Gastrocnemius medialis (tissue), 4 donors: Measurements from ENCODE around the gene MXI1. TPM values are rescaled to one million over a fixed set of nuclear protein-coding genes. Genes with fewer than 3 reads are reported as not detected.

Source experiments
- ATAC-seq, 2 donors: fragments of 150-250 bp; one replicate each; pipeline ENCODE4 v1.9.1; 2016
- DNase-seq, 2 donors: peaks; one replicate each; pipeline ENCODE4 v3.0.0-alpha.2; 2019
- H3K27ac ChIP-seq, 4 donors: fragments of 200-600 bp; sonication (generic); 1 replicate in 1 of 4; 2 replicates in 3 of 4; pipeline ENCODE4 v1.5.1; 2016 to 2018; ENCODE audit warnings: mild to moderate bottlenecking in 2 of 4, moderate library complexity in 1 of 4
- H3K27me3 ChIP-seq, 3 donors: fragments of 200-600 bp; sonication (generic) in 2 of 3; 1 replicate in 1 of 3; 2 replicates in 2 of 3; pipeline versions ENCODE4 v1.5.1 to v1.6.0; 2016 to 2019; ENCODE audit warnings: mild to moderate bottlenecking in 1 of 3, moderate library complexity in 1 of 3
- H3K36me3 ChIP-seq, 2 donors: fragments of 200-600 bp; sonication (generic) in 1 of 2; one replicate each; pipeline ENCODE4 v1.5.1; 2017 to 2018
- H3K4me1 ChIP-seq, 2 donors: fragments of 200-600 bp; sonication (generic) in 1 of 2; one replicate each; pipeline ENCODE4 v1.5.1; 2016 to 2017; ENCODE audit warnings: mild to moderate bottlenecking in 2 of 2
- H3K4me3 ChIP-seq, 4 donors: fragments of 200-600 bp; sonication (generic) in 3 of 4; 1 replicate in 1 of 4; 2 replicates in 3 of 4; pipeline ENCODE4 v1.5.1; 2016 to 2019; ENCODE audit warnings: mild to moderate bottlenecking in 2 of 4
- H3K9me3 ChIP-seq, 3 donors: fragments of 200-600 bp; sonication (generic) in 2 of 3; 1 replicate in 1 of 3; 2 replicates in 2 of 3; pipeline ENCODE4 v1.5.1; 2016 to 2019
- POLR2A ChIP-seq, 2 donors: fragments of 450-650 bp; IDR thresholded peaks; one replicate each; pipeline ENCODE4 v1.6.1; 2017; ENCODE audit warnings: antibody characterized with exemption in 2 of 2, mild to moderate bottlenecking in 2 of 2, moderate library complexity in 2 of 2
- in situ Hi-C, 4 donors: fragments of 200-750 bp; cut with MboI; loops; one replicate each; pipeline versions ENCODE4 v1.15.0 to v1.8.0; 2017; ENCODE audit warnings: low sequenced_read_pairs in 4 of 4
- intact Hi-C: fragments of 100-400 bp; cut with DNase I; formaldehyde crosslinking; loops from one replicate; pipeline ENCODE4 v1.15.1; 2023; ENCODE audit warnings: low total_unique reads
- total RNA-seq, 4 donors: library from RNA; depleted of rRNA; stranded (reverse); fragments of >200 nt; gene quantifications; one replicate each; pipeline versions ENCODE4 v1.1.0 to v1.2.3, GENCODE V29; 2016
- TF ChIP-seq, protein P1 (sequence below), 5 experiments: fragments of 450-650 bp in 3 of 5; fragments of 200-600 bp in 2 of 5; sonication (generic) in 2 of 5; IDR thresholded peaks in 4 of 5; conservative IDR thresholded peaks in 1 of 5; 1 replicate in 4 of 5; 2 replicates in 1 of 5; pipeline ENCODE4 v1.5.1; 2016 to 2019; ENCODE audit warnings: antibody characterized with exemption in 5 of 5, mild to moderate bottlenecking in 3 of 5, moderate library complexity in 3 of 5

Gene MXI1
- total RNA-seq, 4 donors from 2014 or later, result 35.9 to 67.8 (median 53.9) TPM

DNA sequence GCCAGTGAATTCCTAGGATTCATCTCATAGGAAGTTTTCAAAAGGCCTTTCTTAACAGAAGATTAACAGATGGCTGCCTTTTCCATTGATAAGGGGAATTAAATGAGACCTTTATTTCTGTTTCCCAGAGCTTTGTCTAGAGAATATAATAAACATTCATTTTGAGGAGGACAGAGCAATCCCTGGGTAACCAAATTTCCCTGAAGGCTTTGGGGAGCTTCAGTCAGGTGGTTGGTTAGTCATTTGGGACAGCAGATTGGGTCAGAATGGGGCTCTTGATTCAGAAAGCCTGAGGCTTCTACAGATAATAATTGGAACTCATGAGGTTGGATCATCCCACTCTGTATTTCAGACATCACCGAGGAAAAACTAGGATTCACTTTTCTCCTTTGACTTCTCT lies 21.8 kb downstream of the MXI1 start:
- intact Hi-C loops, result loop anchor here (10.0 kb wide), 1 partner anchor 304 kb away; the partner anchor contains the start of gene XPNPEP1
- in situ Hi-C loops, result no loop called here
- TF ChIP-seq, protein P1, sequence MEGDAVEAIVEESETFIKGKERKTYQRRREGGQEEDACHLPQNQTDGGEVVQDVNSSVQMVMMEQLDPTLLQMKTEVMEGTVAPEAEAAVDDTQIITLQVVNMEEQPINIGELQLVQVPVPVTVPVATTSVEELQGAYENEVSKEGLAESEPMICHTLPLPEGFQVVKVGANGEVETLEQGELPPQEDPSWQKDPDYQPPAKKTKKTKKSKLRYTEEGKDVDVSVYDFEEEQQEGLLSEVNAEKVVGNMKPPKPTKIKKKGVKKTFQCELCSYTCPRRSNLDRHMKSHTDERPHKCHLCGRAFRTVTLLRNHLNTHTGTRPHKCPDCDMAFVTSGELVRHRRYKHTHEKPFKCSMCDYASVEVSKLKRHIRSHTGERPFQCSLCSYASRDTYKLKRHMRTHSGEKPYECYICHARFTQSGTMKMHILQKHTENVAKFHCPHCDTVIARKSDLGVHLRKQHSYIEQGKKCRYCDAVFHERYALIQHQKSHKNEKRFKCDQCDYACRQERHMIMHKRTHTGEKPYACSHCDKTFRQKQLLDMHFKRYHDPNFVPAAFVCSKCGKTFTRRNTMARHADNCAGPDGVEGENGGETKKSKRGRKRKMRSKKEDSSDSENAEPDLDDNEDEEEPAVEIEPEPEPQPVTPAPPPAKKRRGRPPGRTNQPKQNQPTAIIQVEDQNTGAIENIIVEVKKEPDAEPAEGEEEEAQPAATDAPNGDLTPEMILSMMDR (IDR thresholded peaks at IDR 0.05 in 4 of 5, conservative IDR thresholded peaks at IDR 0.05 in 1 of 5), result no peak
- no peak for TF ChIP-seq POLR2A (IDR thresholded peaks at IDR 0.05)
- H3K4me1 ChIP-seq, result peaks cover 16 to 18% of the 10 kb centered on the region in 2 donors
- DNase-seq (no peak), ATAC-seq (no peak)
- no peaks in the 10 kb centered on the region for H3K27me3 ChIP-seq
- peak overlapping the region in 1 of 4 donors; percentile 34 for H3K27ac ChIP-seq
- H3K9me3 ChIP-seq, result no peaks in the 10 kb centered on the region
- peaks cover 3 to 17% of the 10 kb centered on the region in 2 donors for H3K36me3 ChIP-seq
- H3K4me3 ChIP-seq, result no peak overlapping the region

DNA sequence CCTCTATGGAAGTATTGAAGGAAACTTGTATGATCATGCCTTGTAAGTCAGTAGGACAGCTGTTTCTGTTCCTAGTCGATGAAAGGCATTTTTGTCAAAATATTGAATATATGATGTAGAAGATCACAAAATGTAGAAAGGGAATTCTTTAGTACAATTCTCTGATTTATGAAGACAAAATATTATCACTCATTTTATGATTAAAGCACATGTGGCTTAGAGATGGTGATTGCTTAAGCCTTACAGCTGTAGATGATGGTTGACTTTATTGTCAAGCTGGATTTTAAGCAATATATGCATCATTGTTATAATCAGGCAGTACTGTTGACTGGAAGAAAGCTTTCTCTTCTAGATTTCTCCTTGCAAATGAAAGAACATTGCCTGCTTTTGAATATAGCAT lies 26.4 kb downstream of the MXI1 start:
- intact Hi-C loops, result no loop called here

DNA sequence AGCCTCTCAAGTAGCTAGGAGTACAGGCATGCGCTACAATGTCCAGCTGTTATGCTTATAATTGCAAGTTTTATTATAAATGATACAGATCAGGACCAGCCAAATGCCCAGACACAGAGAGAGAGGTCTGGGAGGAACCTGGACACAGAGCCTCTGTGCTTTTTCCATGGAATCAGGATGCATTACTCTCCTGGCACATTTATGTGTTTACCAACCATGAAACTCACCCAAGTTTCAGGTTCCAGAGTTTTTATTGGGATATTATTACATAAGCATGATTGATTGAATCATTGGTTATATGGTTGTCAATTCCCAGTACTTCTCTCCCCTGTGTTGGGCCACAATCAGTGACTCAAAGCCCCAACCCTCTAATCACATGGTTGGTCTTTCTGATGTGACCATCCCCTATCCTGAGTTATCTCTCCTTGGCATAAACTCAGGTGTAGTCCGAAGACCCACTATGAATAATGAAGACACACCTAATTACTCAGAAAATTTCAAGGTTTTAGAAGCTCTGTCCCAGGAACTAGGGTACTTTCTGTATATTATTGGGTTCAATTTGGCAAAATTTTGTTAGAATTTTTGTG lies 30.6 kb downstream of the MXI1 start:
- in situ Hi-C loops, result no loop called here
- intact Hi-C loops, result no loop called here
- Histone ChIP-seq H3K9me3 (no peaks in the 10 kb centered on the region), H3K4me1 (peaks cover 9 to 13% of the 10 kb centered on the region in 2 donors), H3K27ac (no peak overlapping the region), H3K36me3 (no peaks in the 10 kb centered on the region), H3K4me3 (no peak overlapping the region), H3K27me3 (no peaks in the 10 kb centered on the region)
- no peak for ATAC-seq
- DNase-seq, result no peak
- TF ChIP-seq, protein P1 (IDR thresholded peaks at IDR 0.05 in 4 of 5, conservative IDR thresholded peaks at IDR 0.05 in 1 of 5), result no peak
- TF ChIP-seq POLR2A (IDR thresholded peaks at IDR 0.05), result no peak

More for the DNA sequence above, 26.4 kb downstream of the MXI1 start:
- peaks cover 3 to 9% of the 10 kb centered on the region in 2 donors for H3K36me3 ChIP-seq
- no peaks in the 10 kb centered on the region for H3K9me3 ChIP-seq
- no peak for ATAC-seq
- H3K27ac ChIP-seq, result no peak overlapping the region
- in situ Hi-C loops, result no loop called here
- H3K4me1 ChIP-seq, result peaks cover 4 to 7% of the 10 kb centered on the region in 2 donors
- no peak for DNase-seq
- TF ChIP-seq POLR2A (IDR thresholded peaks at IDR 0.05), result no peak
- TF ChIP-seq, protein P1 (IDR thresholded peaks at IDR 0.05 in 4 of 5, conservative IDR thresholded peaks at IDR 0.05 in 1 of 5), result no peak
- no peak overlapping the region for H3K4me3 ChIP-seq
- H3K27me3 ChIP-seq, result no peaks in the 10 kb centered on the region

DNA sequence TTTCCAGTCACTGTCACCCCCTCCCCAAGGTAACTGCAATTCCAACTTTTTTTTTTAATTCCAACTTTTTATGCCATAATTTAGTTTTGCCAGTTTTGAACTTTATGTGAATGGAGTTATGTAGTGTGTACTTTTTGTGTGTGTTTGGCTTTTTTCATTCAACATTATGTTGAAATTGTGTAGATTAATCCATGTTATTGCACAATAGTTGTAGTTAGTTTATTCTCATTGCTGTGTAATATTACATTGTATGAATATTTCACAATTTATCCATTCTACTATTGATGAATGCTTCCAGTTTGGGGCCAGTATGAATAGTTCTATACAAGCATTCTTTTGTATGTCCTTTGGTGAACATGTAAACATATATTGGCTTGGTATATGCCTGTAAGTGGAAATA lies 32.5 kb downstream of the MXI1 start:
- no peaks in the 10 kb centered on the region for H3K36me3 ChIP-seq
- no peaks in the 10 kb centered on the region for H3K9me3 ChIP-seq
- no peak overlapping the region for H3K4me3 ChIP-seq
- no peak overlapping the region for H3K27ac ChIP-seq
- H3K27me3 ChIP-seq, result no peaks in the 10 kb centered on the region
- intact Hi-C loops, result no loop called here
- DNase-seq (no peak), ATAC-seq (no peak)
- H3K4me1 ChIP-seq, result peaks cover 5 to 10% of the 10 kb centered on the region in 2 donors
- in situ Hi-C loops, result no loop called here
- TF ChIP-seq, protein P1 (IDR thresholded peaks at IDR 0.05 in 4 of 5, conservative IDR thresholded peaks at IDR 0.05 in 1 of 5), result no peak
- no peak for TF ChIP-seq POLR2A (IDR thresholded peaks at IDR 0.05)

DNA sequence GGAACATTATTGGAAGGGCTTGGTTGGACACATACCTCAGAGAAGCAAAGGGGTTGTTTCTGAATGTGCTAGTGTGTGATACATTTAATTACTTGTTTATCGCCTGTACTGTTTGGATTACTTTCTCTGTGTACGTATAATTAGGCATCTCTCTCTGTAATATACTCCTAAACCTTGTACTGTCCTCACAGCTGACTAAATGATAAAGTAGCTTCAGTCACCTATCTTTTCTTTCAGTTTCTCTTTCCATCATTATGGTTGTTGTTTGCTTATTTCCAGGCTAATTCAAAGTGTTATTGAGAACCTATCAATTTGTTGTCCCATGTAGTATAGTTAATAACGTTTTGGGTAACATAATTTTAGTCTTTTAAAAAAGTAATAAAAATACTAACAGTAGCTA lies 34.0 kb downstream of the MXI1 start:
- TF ChIP-seq, protein P1 (IDR thresholded peaks at IDR 0.05 in 4 of 5, conservative IDR thresholded peaks at IDR 0.05 in 1 of 5), result no peak
- no peak for TF ChIP-seq POLR2A (IDR thresholded peaks at IDR 0.05)
- ATAC-seq, result no peak
- Histone ChIP-seq H3K27me3 (no peaks in the 10 kb centered on the region), H3K9me3 (no peaks in the 10 kb centered on the region), H3K4me3 (no peak overlapping the region), H3K27ac (no peak overlapping the region), H3K36me3 (no peaks in the 10 kb centered on the region), H3K4me1 (peaks cover 5 to 10% of the 10 kb centered on the region in 2 donors)
- DNase-seq, result no peak
- intact Hi-C loops (no loop called here), in situ Hi-C loops (no loop called here)
